ENCODE data around the gene ZNF438.
"Not testable (repeated sequence)": the region's sequence is repeated elsewhere in the genome, so short reads cannot be mapped to it uniquely, and the experiment has no call there.

ZNF438 gene

DNA sequence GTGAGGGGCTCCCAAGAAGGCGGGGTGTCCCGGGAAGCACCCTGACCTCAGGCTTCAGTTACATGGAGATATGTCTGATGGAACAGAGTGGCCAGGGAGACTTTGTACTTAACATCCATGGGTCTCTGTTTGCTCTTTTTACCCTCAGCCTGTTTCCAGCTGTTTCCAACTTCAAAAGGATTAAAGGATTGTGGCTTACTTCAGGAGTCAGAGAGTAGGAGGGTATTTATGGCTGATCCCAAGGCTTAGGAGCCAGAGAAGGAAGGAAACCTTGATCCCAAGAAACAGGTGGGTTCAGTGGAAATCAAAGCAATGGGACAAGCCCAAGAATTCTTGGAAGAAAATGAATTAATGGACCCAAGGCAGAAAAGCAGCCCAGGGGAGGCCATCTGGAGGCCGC lies 37.7 kb upstream of the ZNF438 start:
- Histone ChIP-seq H3K9ac (ENCODE audit: low read depth, low read length) (no peak overlapping the region), H3K27me3 (ENCODE audit: control insufficient read depth, insufficient read depth, low read length) (no peaks in the 10 kb centered on the region), H3K4me3 (ENCODE audit: low read length) (no peak overlapping the region), H3K4me2 (ENCODE audit: low read length) (no peak overlapping the region), H3K4me1 (ENCODE audit: control insufficient read depth, insufficient read depth, low read length) (peaks cover 56% of the 10 kb centered on the region), H3K36me3 (ENCODE audit: insufficient read depth, low read length) (no peaks in the 10 kb centered on the region), H3K9me3 (replicated peaks; ENCODE audit: low read length) (no peaks in the 10 kb centered on the region)

DNA sequence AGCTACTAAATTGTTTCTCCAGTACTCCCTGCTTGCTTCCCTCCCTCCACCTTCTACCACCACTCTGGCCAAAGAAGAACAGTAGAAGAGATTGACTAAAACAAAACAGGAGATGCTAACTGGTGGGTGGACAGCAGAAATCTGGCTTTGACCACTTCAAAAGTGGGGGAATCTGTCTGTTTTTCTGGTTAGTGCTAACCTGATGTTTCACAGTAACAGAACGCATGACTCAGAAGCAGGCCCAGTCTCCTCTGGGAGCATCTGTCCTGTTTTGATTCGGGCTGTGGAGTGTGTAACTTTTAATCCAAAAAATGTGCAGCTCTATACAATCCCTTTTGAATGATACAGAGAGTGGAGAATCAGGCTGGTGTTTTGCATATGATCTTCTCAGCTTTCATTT lies 32.7 kb upstream of the ZNF438 start:
- H3K9me3 ChIP-seq (replicated peaks; ENCODE audit: low read length) = no peaks in the 10 kb centered on the region
- H3K9ac ChIP-seq (ENCODE audit: low read depth, low read length) = peak overlapping the region; percentile 53
- peak overlapping the region; percentile 17 for H3K4me3 ChIP-seq (ENCODE audit: low read length)
- peak overlapping the region; percentile 52 for H3K4me2 ChIP-seq (ENCODE audit: low read length)
- peaks cover 24% of the 10 kb centered on the region for H3K4me1 ChIP-seq (ENCODE audit: control insufficient read depth, insufficient read depth, low read length)
- H3K36me3 ChIP-seq (ENCODE audit: insufficient read depth, low read length) = no peaks in the 10 kb centered on the region
- no peaks in the 10 kb centered on the region for H3K27me3 ChIP-seq (ENCODE audit: control insufficient read depth, insufficient read depth, low read length)

- Histone ChIP-seq H3K4me1 (ENCODE audit: control insufficient read depth, insufficient read depth, low read length) (peaks cover 28% of the 10 kb centered on the region), H3K4me3 (ENCODE audit: low read length) (peak overlapping the region; percentile 17), H3K9me3 (replicated peaks; ENCODE audit: low read length) (no peaks in the 10 kb centered on the region), H3K36me3 (ENCODE audit: insufficient read depth, low read length) (no peaks in the 10 kb centered on the region), H3K27me3 (ENCODE audit: control insufficient read depth, insufficient read depth, low read length) (no peaks in the 10 kb centered on the region), H3K9ac (ENCODE audit: low read depth, low read length) (peak overlapping the region; percentile 53), H3K4me2 (ENCODE audit: low read length) (peak overlapping the region; percentile 52)
Measured at GRCh38 chr10:31063841-31064240, 32.2 kb upstream of the ZNF438 start.

GRCh38 chr10:31062856-31063255 lies 31.2 kb upstream of the ZNF438 start:
- H3K4me1 ChIP-seq (ENCODE audit: control insufficient read depth, insufficient read depth, low read length) = peaks cover 28% of the 10 kb centered on the region

GRCh38 chr10:31061941-31062340 lies 30.3 kb upstream of the ZNF438 start:
- H3K9ac ChIP-seq (ENCODE audit: low read depth, low read length) = no peak overlapping the region
- no peaks in the 10 kb centered on the region for H3K27me3 ChIP-seq (ENCODE audit: control insufficient read depth, insufficient read depth, low read length)
- no peaks in the 10 kb centered on the region for H3K36me3 ChIP-seq (ENCODE audit: insufficient read depth, low read length)
- no peak overlapping the region for H3K4me3 ChIP-seq (ENCODE audit: low read length)
- H3K9me3 ChIP-seq (replicated peaks; ENCODE audit: low read length) = no peaks in the 10 kb centered on the region
- H3K4me2 ChIP-seq (ENCODE audit: low read length) = no peak overlapping the region
- peaks cover 28% of the 10 kb centered on the region for H3K4me1 ChIP-seq (ENCODE audit: control insufficient read depth, insufficient read depth, low read length)

More at GRCh38 chr10:31062856-31063255, 31.2 kb upstream of the ZNF438 start:
- Histone ChIP-seq H3K9ac (ENCODE audit: low read depth, low read length) (no peak overlapping the region), H3K27me3 (ENCODE audit: control insufficient read depth, insufficient read depth, low read length) (no peaks in the 10 kb centered on the region), H3K36me3 (ENCODE audit: insufficient read depth, low read length) (no peaks in the 10 kb centered on the region), H3K4me3 (ENCODE audit: low read length) (no peak overlapping the region), H3K9me3 (replicated peaks; ENCODE audit: low read length) (no peaks in the 10 kb centered on the region), H3K4me2 (ENCODE audit: low read length) (no peak overlapping the region)

- H3K9ac ChIP-seq (ENCODE audit: low read depth, low read length) = no peak overlapping the region
- H3K4me3 ChIP-seq (ENCODE audit: low read length) = no peak overlapping the region
- H3K36me3 ChIP-seq (ENCODE audit: insufficient read depth, low read length) = no peaks in the 10 kb centered on the region
- no peak overlapping the region for H3K4me2 ChIP-seq (ENCODE audit: low read length)
- H3K9me3 ChIP-seq (replicated peaks; ENCODE audit: low read length) = no peaks in the 10 kb centered on the region
- no peaks in the 10 kb centered on the region for H3K27me3 ChIP-seq (ENCODE audit: control insufficient read depth, insufficient read depth, low read length)
- peaks cover 16% of the 10 kb centered on the region for H3K4me1 ChIP-seq (ENCODE audit: control insufficient read depth, insufficient read depth, low read length)
Measured at GRCh38 chr10:31058795-31059703, 27.4 kb upstream of the ZNF438 start.

DNA sequence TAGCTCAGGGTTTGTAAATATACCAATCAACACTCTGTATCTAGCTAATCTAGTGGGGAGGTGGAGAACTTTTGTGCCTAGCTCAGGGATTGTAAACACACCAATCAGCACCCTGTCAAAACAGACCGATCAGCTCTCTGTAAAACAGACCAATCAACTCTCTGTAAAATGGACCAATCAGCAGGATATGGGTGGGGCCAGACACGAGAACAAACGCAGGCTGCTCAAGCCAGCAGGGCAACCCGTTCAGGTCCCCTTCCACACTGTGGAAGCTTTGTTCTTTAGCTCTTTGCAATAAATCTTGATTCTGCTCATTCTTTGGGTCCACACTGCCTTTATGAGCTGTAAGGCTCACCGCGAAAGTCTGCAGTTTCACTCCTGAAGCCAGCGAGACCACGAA lies 25.0 kb upstream of the ZNF438 start:
- not testable (repeated sequence) for H3K4me2 ChIP-seq (ENCODE audit: low read length); H3K36me3 ChIP-seq (ENCODE audit: insufficient read depth, low read length); H3K4me3 ChIP-seq (ENCODE audit: low read length); H3K9me3 ChIP-seq (replicated peaks; ENCODE audit: low read length); H3K9ac ChIP-seq (ENCODE audit: low read depth, low read length); H3K4me1 ChIP-seq (ENCODE audit: control insufficient read depth, insufficient read depth, low read length); H3K27me3 ChIP-seq (ENCODE audit: control insufficient read depth, insufficient read depth, low read length)

DNA sequence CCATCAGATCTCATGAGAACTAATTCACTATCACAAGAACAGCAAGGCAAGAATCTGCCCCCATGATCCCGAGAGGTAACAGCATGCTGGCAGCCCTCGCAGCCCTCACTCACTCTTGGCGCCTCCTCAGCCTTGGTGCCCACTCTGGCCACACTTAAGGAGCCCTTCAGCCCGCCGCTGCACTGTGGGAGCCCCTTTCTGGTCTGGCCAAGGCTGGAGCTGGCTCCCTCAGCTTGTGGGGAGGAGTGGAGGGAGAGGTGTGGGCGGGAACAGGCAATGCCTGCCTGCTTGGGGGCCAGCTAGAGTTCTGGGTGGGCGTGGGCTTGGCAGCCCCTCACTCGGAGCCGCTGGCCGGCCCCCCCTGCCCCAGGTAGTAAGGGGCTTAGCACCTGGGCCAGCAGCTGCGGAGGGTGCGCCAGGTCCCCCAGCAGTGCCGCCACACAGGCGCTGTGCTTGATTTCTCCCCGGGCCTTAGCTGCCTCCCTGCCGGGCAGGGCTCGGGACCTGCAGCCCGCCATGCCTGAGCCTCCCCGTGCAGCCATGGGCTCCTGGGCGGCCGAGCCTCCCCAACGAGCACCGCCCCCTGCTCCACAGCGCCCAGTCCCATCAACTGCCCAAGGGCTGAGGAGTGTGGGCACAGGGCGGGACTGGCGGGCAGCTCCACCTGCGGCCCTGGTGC lies 24.0 kb upstream of the ZNF438 start:
- H3K4me2 ChIP-seq (ENCODE audit: low read length) = no peak overlapping the region
- H3K4me3 ChIP-seq (ENCODE audit: low read length) = no peak overlapping the region
- H3K27me3 ChIP-seq (ENCODE audit: control insufficient read depth, insufficient read depth, low read length) = no peaks in the 10 kb centered on the region
- peaks cover 6% of the 10 kb centered on the region for H3K9me3 ChIP-seq (replicated peaks; ENCODE audit: low read length)
- peaks cover 12% of the 10 kb centered on the region for H3K4me1 ChIP-seq (ENCODE audit: control insufficient read depth, insufficient read depth, low read length)
- H3K9ac ChIP-seq (ENCODE audit: low read depth, low read length) = no peak overlapping the region
- H3K36me3 ChIP-seq (ENCODE audit: insufficient read depth, low read length) = no peaks in the 10 kb centered on the region

- H3K4me3 ChIP-seq (ENCODE audit: low read length) = no peak overlapping the region
- peaks cover 8% of the 10 kb centered on the region for H3K4me1 ChIP-seq (ENCODE audit: control insufficient read depth, insufficient read depth, low read length)
- no peaks in the 10 kb centered on the region for H3K36me3 ChIP-seq (ENCODE audit: insufficient read depth, low read length)
- H3K9ac ChIP-seq (ENCODE audit: low read depth, low read length) = no peak overlapping the region
- peaks cover 6% of the 10 kb centered on the region for H3K9me3 ChIP-seq (replicated peaks; ENCODE audit: low read length)
- H3K4me2 ChIP-seq (ENCODE audit: low read length) = no peak overlapping the region
- no peaks in the 10 kb centered on the region for H3K27me3 ChIP-seq (ENCODE audit: control insufficient read depth, insufficient read depth, low read length)
Measured at GRCh38 chr10:31051703-31052102, 20.0 kb upstream of the ZNF438 start.

- H3K4me1 ChIP-seq (ENCODE audit: control insufficient read depth, insufficient read depth, low read length) = no peaks in the 10 kb centered on the region
- no peak overlapping the region for H3K4me2 ChIP-seq (ENCODE audit: low read length)
- no peaks in the 10 kb centered on the region for H3K9me3 ChIP-seq (replicated peaks; ENCODE audit: low read length)
- H3K36me3 ChIP-seq (ENCODE audit: insufficient read depth, low read length) = no peaks in the 10 kb centered on the region
- no peak overlapping the region for H3K4me3 ChIP-seq (ENCODE audit: low read length)
- H3K9ac ChIP-seq (ENCODE audit: low read depth, low read length) = no peak overlapping the region
- H3K27me3 ChIP-seq (ENCODE audit: control insufficient read depth, insufficient read depth, low read length) = no peaks in the 10 kb centered on the region
Measured at GRCh38 chr10:31042670-31043069, 11.0 kb upstream of the ZNF438 start.

- Histone ChIP-seq H3K4me1 (ENCODE audit: control insufficient read depth, insufficient read depth, low read length) (peaks cover 4% of the 10 kb centered on the region), H3K4me2 (ENCODE audit: low read length) (no peak overlapping the region), H3K27me3 (ENCODE audit: control insufficient read depth, insufficient read depth, low read length) (no peaks in the 10 kb centered on the region), H3K9me3 (replicated peaks; ENCODE audit: low read length) (no peaks in the 10 kb centered on the region), H3K4me3 (ENCODE audit: low read length) (no peak overlapping the region), H3K36me3 (ENCODE audit: insufficient read depth, low read length) (no peaks in the 10 kb centered on the region), H3K9ac (ENCODE audit: low read depth, low read length) (no peak overlapping the region)
Measured at GRCh38 chr10:31041011-31041410, 9.3 kb upstream of the ZNF438 start.

Data from skeletal muscle satellite cell (primary cell).